GM18870 (cell line): ENCODE results near the gene GLDN.
"Not testable (repeated sequence)": the region's sequence is repeated elsewhere in the genome, so short reads cannot be mapped to it uniquely, and the experiment has no call there.

Experiments
- ATAC-seq: cut with Tn5 transposase; IDR thresholded peaks from one replicate; pipeline ENCODE4 v1.9.1; 2021; ENCODE audit warnings: moderate library complexity; ENCODE audit not compliant: unreplicated experiment

GLDN gene

GRCh38 chr15:51443282-51443914 lies 101.9 kb downstream of the GLDN start:
- ATAC-seq = no peak

GRCh38 chr15:51444112-51444511 lies 102.7 kb downstream of the GLDN start:
- ATAC-seq = no peak

- ATAC-seq = no peak
These were observed 103.4 kb downstream of the GLDN start for GRCh38 chr15:51444807-51445206.

- ATAC-seq = not testable (repeated sequence)
These were observed 104.7 kb downstream of the GLDN start for GRCh38 chr15:51446029-51446744.

GRCh38 chr15:51447855-51448621 lies 106.6 kb downstream of the GLDN start:
- no peak for ATAC-seq

GRCh38 chr15:51448622-51449399 lies 107.4 kb downstream of the GLDN start:
- ATAC-seq = no peak

DNA sequence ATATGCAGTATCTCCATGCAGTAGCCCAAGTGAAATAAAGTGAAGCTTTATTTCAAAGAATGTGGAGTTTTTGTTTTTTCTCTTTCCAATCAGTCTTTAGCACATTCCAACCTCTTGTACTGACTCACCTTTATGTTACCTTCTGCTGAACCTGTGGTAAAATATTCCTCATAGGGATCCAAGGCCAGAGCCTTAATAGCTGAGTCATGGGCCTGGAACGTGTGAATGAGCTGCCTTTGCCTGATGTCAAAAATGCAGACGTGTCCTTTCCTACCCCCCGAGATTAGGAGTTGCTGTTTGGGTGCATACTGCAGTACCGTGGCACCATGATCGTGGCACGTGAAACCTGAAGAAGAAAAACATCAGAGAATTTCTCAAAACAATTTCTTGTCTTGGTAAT lies 108.5 kb downstream of the GLDN start:
- no peak for ATAC-seq
